Tibial nerve (tissue), 4 donors: ENCODE results near the gene PLEKHG2. TPM values are rescaled to one million over a fixed set of nuclear protein-coding genes. Genes with fewer than 3 reads are reported as not detected.

Source experiments
- DNase-seq, 2 donors: peaks; one replicate each; pipeline ENCODE4 v3.0.0-alpha.2; 2019; ENCODE audit warnings: low spot score in 2 of 2
- H3K27ac ChIP-seq, 4 donors: fragments of 200-600 bp; sonication (generic) in 3 of 4; one replicate each; pipeline ENCODE4 v1.5.1; 2017 to 2019; ENCODE audit warnings: mild to moderate bottlenecking in 1 of 4
- H3K27me3 ChIP-seq, 2 donors: fragments of 200-600 bp; sonication (generic) in 1 of 2; one replicate each; pipeline versions ENCODE4 v1.5.1 to v1.6.0; 2017 to 2019
- H3K36me3 ChIP-seq, 3 donors: fragments of 200-600 bp; sonication (generic); one replicate each; pipeline ENCODE4 v1.5.1; 2018 to 2019
- H3K4me1 ChIP-seq, 4 donors: fragments of 200-600 bp; sonication (generic) in 3 of 4; one replicate each; pipeline ENCODE4 v1.5.1; 2017 to 2019
- H3K4me3 ChIP-seq, 4 donors: fragments of 200-600 bp; sonication (generic) in 3 of 4; one replicate each; pipeline ENCODE4 v1.5.1; 2017 to 2019; ENCODE audit warnings: mild to moderate bottlenecking in 1 of 4, moderate library complexity in 1 of 4
- H3K9me3 ChIP-seq, 4 donors: fragments of 200-600 bp; sonication (generic) in 3 of 4; one replicate each; pipeline ENCODE4 v1.5.1; 2017 to 2019
- EP300 ChIP-seq, 2 donors: sonication (generic); formaldehyde crosslinking; IDR thresholded peaks; one replicate each; pipeline ENCODE4 v1.6.1; 2017; ENCODE audit warnings: antibody characterized with exemption in 2 of 2, mild to moderate bottlenecking in 1 of 2
- POLR2A ChIP-seq, 2 donors: fragments of 450-650 bp; IDR thresholded peaks; one replicate each; pipeline ENCODE4 v1.6.1; 2017; ENCODE audit warnings: antibody characterized with exemption in 2 of 2, mild to moderate bottlenecking in 2 of 2, moderate library complexity in 2 of 2
- WGBS, 2 donors: methylation state at CpG; one replicate each; pipeline ENCODE4 v1.1.5; 2018; 5-methylcytosine and 5-hydroxymethylcytosine counted together
- total RNA-seq, 4 donors: library from RNA; depleted of rRNA; stranded (reverse); fragments of >200 nt; gene quantifications; one replicate each; pipeline ENCODE4 v1.1.0, GENCODE V29; 2016
- TF ChIP-seq, protein P1 (sequence below), 5 experiments: fragments of 200-600 bp in 3 of 5; fragments of 450-650 bp in 2 of 5; sonication (generic) in 3 of 5; IDR thresholded peaks; one replicate each; pipeline ENCODE4 v1.5.1; 2016 to 2019; ENCODE audit warnings: antibody characterized with exemption in 5 of 5, mild to moderate bottlenecking in 3 of 5, moderate library complexity in 2 of 5

PLEKHG2 gene
- total RNA-seq, 4 donors from 2014 or later, result 20.1 to 62.1 (median 35.6) TPM

GRCh38 chr19:39432677-39433025 is 20.2 kb downstream of the PLEKHG2 start:
- peaks cover 0 to 70% (median 43%) of the 10 kb centered on the region in 4 donors for H3K4me1 ChIP-seq
- 86 to 94% methylated on average over 8 of the region's 8 CpGs for WGBS, 2 donors
- TF ChIP-seq POLR2A (IDR thresholded peaks at IDR 0.05) (no peak), EP300 (IDR thresholded peaks at IDR 0.05) (no peak)
- TF ChIP-seq, protein P1, sequence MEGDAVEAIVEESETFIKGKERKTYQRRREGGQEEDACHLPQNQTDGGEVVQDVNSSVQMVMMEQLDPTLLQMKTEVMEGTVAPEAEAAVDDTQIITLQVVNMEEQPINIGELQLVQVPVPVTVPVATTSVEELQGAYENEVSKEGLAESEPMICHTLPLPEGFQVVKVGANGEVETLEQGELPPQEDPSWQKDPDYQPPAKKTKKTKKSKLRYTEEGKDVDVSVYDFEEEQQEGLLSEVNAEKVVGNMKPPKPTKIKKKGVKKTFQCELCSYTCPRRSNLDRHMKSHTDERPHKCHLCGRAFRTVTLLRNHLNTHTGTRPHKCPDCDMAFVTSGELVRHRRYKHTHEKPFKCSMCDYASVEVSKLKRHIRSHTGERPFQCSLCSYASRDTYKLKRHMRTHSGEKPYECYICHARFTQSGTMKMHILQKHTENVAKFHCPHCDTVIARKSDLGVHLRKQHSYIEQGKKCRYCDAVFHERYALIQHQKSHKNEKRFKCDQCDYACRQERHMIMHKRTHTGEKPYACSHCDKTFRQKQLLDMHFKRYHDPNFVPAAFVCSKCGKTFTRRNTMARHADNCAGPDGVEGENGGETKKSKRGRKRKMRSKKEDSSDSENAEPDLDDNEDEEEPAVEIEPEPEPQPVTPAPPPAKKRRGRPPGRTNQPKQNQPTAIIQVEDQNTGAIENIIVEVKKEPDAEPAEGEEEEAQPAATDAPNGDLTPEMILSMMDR (IDR thresholded peaks at IDR 0.05), result no peak
- no peak overlapping the region for H3K27ac ChIP-seq
- H3K4me3 ChIP-seq, result no peak overlapping the region
- no peaks in the 10 kb centered on the region for H3K9me3 ChIP-seq
- no peak for DNase-seq
- H3K27me3 ChIP-seq, result no peaks in the 10 kb centered on the region
- peaks cover 0 to 42% (median 11%) of the 10 kb centered on the region in 3 donors for H3K36me3 ChIP-seq

GRCh38 chr19:39433480-39434079 is 21.1 kb downstream of the PLEKHG2 start:
- H3K4me1 ChIP-seq, result peaks cover 0 to 61% (median 36%) of the 10 kb centered on the region in 4 donors
- peak overlapping the region in 2 of 4 donors; percentile 82 to 94 for H3K27ac ChIP-seq
- H3K9me3 ChIP-seq, result no peaks in the 10 kb centered on the region
- H3K27me3 ChIP-seq, result no peaks in the 10 kb centered on the region
- H3K4me3 ChIP-seq, result peak overlapping the region in 1 of 4 donors; percentile 97
- DNase-seq, result no peak
- WGBS, 2 donors, result 92 to 95% methylated on average over 8 of the region's 8 CpGs
- TF ChIP-seq EP300 (IDR thresholded peaks at IDR 0.05) (no peak), POLR2A (IDR thresholded peaks at IDR 0.05) (no peak)
- TF ChIP-seq, protein P1 (IDR thresholded peaks at IDR 0.05), result no peak
- peaks cover 0 to 42% (median 11%) of the 10 kb centered on the region in 3 donors for H3K36me3 ChIP-seq

DNA sequence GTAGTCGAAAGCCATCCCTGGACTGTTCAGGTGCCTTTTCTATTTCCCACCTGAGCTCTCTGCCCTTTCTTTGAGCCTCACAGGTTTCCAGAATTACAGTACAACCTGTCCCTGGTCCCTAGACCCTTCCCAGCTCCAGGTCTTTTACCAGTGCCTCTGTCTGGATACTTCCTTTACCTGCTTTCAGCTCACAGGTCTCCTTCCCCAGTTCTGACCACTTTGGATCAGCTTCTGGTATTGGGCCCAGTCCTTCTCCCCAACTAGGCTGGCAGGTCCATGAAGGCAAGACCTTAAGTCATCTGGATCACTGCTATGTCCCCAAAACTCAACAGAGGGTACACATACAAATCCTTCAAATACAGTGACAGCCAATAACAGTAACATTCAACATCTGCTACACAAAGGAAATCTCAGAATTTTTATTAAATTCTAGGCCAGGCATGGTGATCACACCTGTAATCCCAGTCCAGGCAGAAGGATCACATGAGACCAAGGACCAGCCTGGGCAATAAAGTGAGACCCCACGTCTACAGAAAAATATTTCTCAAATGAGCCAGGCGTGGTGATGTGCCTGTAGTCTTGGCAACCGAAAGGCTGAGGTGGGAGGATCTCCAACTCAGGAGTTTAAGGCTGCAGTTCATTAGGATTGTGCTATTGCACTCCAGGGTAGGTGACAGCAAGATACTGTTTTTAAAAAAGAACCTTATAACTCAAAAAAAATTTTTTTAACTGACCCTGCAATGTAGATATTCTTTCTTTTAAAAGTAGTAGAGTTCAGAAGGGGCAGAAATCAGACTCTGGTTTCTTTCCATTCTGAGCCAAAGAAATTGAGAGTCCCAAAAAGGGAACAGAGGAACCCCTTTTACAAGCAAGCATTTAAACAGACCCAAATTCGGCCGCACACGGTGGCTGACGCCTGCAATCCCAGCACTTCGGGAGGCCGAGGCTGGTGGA is 21.9 kb downstream of the PLEKHG2 start:
- 58 to 64% methylated on average over 10 of the region's 10 CpGs for WGBS, 2 donors
- no peak for DNase-seq
- Histone ChIP-seq H3K27me3 (no peaks in the 10 kb centered on the region), H3K4me3 (peak overlapping the region; percentile 71 to 97 (median 82)), H3K27ac (peak overlapping the region in 3 of 4 donors; percentile 82 to 94 (median 82)), H3K4me1 (peaks cover 0 to 52% (median 31%) of the 10 kb centered on the region in 4 donors), H3K9me3 (no peaks in the 10 kb centered on the region), H3K36me3 (peaks cover 0 to 42% (median 11%) of the 10 kb centered on the region in 3 donors)
- TF ChIP-seq POLR2A (IDR thresholded peaks at IDR 0.05), result no peak
- TF ChIP-seq EP300 (IDR thresholded peaks at IDR 0.05), result no peak
- TF ChIP-seq, protein P1 (IDR thresholded peaks at IDR 0.05), result no peak

- peak; percentile 95 to 96 for DNase-seq
- Histone ChIP-seq H3K9me3 (no peaks in the 10 kb centered on the region), H3K27ac (peak within 1 kb of the TSS; percentile 40 to 97 (median 88)), H3K4me1 (peaks cover 0 to 50% (median 33%) of the 10 kb centered on the region in 4 donors), H3K27me3 (no peaks in the 10 kb centered on the region), H3K36me3 (peaks cover 0 to 39% (median 11%) of the 10 kb centered on the region in 3 donors), H3K4me3 (peak within 1 kb of the TSS; percentile 71 to 97 (median 82))
- TF ChIP-seq, protein P1 (IDR thresholded peaks at IDR 0.05), result peak in 2 of 5 experiments; percentile 53 to 58
- TF ChIP-seq POLR2A (IDR thresholded peaks at IDR 0.05) (peak; percentile 77 to 95), EP300 (IDR thresholded peaks at IDR 0.05) (peak; percentile 88 to 99)
- WGBS, 2 donors, result 0% methylated on average over 57 to 59 of the region's 61 CpGs
These were observed 23.3 kb downstream of the PLEKHG2 start, which contains the start of gene RPS16 for GRCh38 chr19:39435499-39436349. Gene RPS16, minus strand, starts transcription at chr19:39435949. Its CDS starts 54 bp downstream, at chr19:39435895.
